Thymus (tissue), 11 donors: ENCODE measurements around the gene SASH1. TPM values are rescaled to one million over a fixed set of nuclear protein-coding genes. Genes with fewer than 3 reads are reported as not detected.

Source experiments
- DNase-seq, 9 donors: peaks; one replicate each; pipeline ENCODE4 v3.0.0-alpha.2; 2013; ENCODE audit warnings: low spot score in 9 of 9, low read depth in 6 of 9, missing footprints in 1 of 9
- H3K27ac ChIP-seq, 2 donors: one replicate each; pipeline ENCODE4 v1.5.1; 2013; ENCODE audit warnings: control low read depth in 1 of 2, low read depth in 1 of 2, low read length in 1 of 2, mild to moderate bottlenecking in 1 of 2, moderate library complexity in 1 of 2
- H3K27me3 ChIP-seq, 2 donors: one replicate each; pipeline ENCODE4 v1.5.1; 2013; ENCODE audit warnings: low read length in 1 of 2; ENCODE audit not compliant: control insufficient read depth in 2 of 2, insufficient read depth in 1 of 2
- H3K36me3 ChIP-seq, 2 donors: one replicate each; pipeline ENCODE4 v1.5.1; 2013; ENCODE audit warnings: low read length in 1 of 2, mild to moderate bottlenecking in 1 of 2, moderate library complexity in 1 of 2; ENCODE audit not compliant: control insufficient read depth in 2 of 2, insufficient read depth in 2 of 2
- H3K4me1 ChIP-seq, 2 donors: one replicate each; pipeline ENCODE4 v1.5.1; 2013; ENCODE audit warnings: low read length in 2 of 2; ENCODE audit not compliant: control insufficient read depth in 2 of 2, insufficient read depth in 2 of 2
- H3K4me3 ChIP-seq, 2 donors: one replicate each; pipeline ENCODE4 v1.5.1; 2013; ENCODE audit warnings: low read length in 2 of 2, control low read depth in 1 of 2, mild to moderate bottlenecking in 1 of 2
- H3K9me3 ChIP-seq, 2 donors: one replicate each; pipeline ENCODE4 v1.5.1; 2013; ENCODE audit warnings: low read length in 1 of 2, mild to moderate bottlenecking in 1 of 2; ENCODE audit not compliant: control insufficient read depth in 2 of 2, insufficient read depth in 1 of 2
- WGBS: extraction: QIAGEN DNeasy Blood & Tissue Kit; methylation state at CpG from one replicate; pipeline ENCODE4 v1.1.7; 2013; 5-methylcytosine and 5-hydroxymethylcytosine counted together
- polyA plus RNA-seq: library from polyadenylated mRNA; stranded (reverse); fragments of 200-250 nt; gene quantifications from one replicate; pipeline ENCODE4 v1.2.3, GENCODE V29; 2013
- total RNA-seq: library from RNA; stranded (reverse); fragments of 120-200 nt; gene quantifications from one replicate; pipeline ENCODE4 v1.2.4, GENCODE V29; 2013
- donor health status: healthy.

The SASH1 gene
- total and polyA plus RNA-seq, 2 donors = 3.7 to 7.0 TPM

- WGBS = 97% methylated on average over 7 of the region's 7 CpGs
- Histone ChIP-seq H3K4me3 (no peak overlapping the region), H3K36me3 (no peaks in the 10 kb centered on the region), H3K27ac (no peak overlapping the region), H3K27me3 (no peaks in the 10 kb centered on the region), H3K4me1 (no peaks in the 10 kb centered on the region), H3K9me3 (no peaks in the 10 kb centered on the region)
- no peak for DNase-seq
Measured at GRCh38 chr6:148526145-148526544, 183.5 kb downstream of the SASH1 start.

- DNase-seq = no peak
- no peaks in the 10 kb centered on the region for H3K9me3 ChIP-seq
- H3K4me3 ChIP-seq = no peak overlapping the region
- 84% methylated on average over 5 of the region's 5 CpGs for WGBS
- H3K27ac ChIP-seq = no peak overlapping the region
- H3K36me3 ChIP-seq = no peaks in the 10 kb centered on the region
- no peaks in the 10 kb centered on the region for H3K27me3 ChIP-seq
- H3K4me1 ChIP-seq = no peaks in the 10 kb centered on the region
Measured at GRCh38 chr6:148528292-148528691, 185.7 kb downstream of the SASH1 start.

GRCh38 chr6:148529010-148529409 lies 186.4 kb downstream of the SASH1 start:
- Histone ChIP-seq H3K9me3 (no peaks in the 10 kb centered on the region), H3K4me3 (no peak overlapping the region), H3K4me1 (no peaks in the 10 kb centered on the region), H3K36me3 (no peaks in the 10 kb centered on the region), H3K27ac (no peak overlapping the region), H3K27me3 (no peaks in the 10 kb centered on the region)
- no peak for DNase-seq
- WGBS = 96% methylated on average over 13 of the region's 13 CpGs

DNA sequence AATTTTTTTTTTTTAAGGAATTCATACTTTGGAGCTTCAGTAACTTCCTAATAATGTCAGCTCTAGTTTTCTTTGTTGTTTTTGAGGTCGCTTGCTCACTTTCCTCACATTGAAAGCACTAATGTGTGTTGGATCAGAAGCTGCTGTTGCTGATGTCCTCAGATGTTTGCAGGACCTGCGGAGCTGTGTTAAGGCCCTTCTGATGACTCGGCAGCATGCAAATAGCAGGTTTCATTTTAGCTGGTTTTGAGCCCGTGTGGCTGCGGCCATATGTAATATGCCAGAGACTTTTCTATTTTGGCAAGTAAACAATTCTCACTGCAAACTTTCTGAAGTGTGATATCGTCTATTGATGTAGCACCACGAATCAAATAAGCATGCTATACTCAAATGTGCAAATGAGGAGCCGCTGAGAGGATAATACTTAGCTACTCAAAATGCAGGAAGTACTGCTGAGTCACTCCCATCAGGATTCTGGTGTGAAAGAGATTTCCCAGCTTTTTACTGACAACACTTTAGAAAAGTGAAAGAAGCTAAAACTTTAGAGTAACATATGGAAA lies 187.8 kb downstream of the SASH1 start:
- Histone ChIP-seq H3K4me3 (no peak overlapping the region), H3K27me3 (no peaks in the 10 kb centered on the region), H3K27ac (no peak overlapping the region), H3K36me3 (no peaks in the 10 kb centered on the region), H3K9me3 (no peaks in the 10 kb centered on the region), H3K4me1 (no peaks in the 10 kb centered on the region)
- DNase-seq = no peak
- 23% methylated on average over 8 of the region's 8 CpGs for WGBS

GRCh38 chr6:148530976-148531375 lies 188.3 kb downstream of the SASH1 start:
- Histone ChIP-seq H3K27ac (no peak overlapping the region), H3K36me3 (no peaks in the 10 kb centered on the region), H3K9me3 (no peaks in the 10 kb centered on the region), H3K4me3 (no peak overlapping the region), H3K4me1 (no peaks in the 10 kb centered on the region), H3K27me3 (no peaks in the 10 kb centered on the region)
- 97% methylated on average over 4 of the region's 4 CpGs for WGBS
- DNase-seq = no peak

GRCh38 chr6:148532698-148533097 lies 190.1 kb downstream of the SASH1 start:
- 97% methylated on average over 13 of the region's 13 CpGs for WGBS
- no peak overlapping the region for H3K4me3 ChIP-seq
- no peaks in the 10 kb centered on the region for H3K9me3 ChIP-seq
- no peaks in the 10 kb centered on the region for H3K27me3 ChIP-seq
- no peak overlapping the region for H3K27ac ChIP-seq
- no peaks in the 10 kb centered on the region for H3K36me3 ChIP-seq
- no peak for DNase-seq
- H3K4me1 ChIP-seq = no peaks in the 10 kb centered on the region

- Histone ChIP-seq H3K9me3 (no peaks in the 10 kb centered on the region), H3K27ac (no peak overlapping the region), H3K4me3 (no peak overlapping the region), H3K4me1 (no peaks in the 10 kb centered on the region), H3K36me3 (no peaks in the 10 kb centered on the region), H3K27me3 (no peaks in the 10 kb centered on the region)
- no peak for DNase-seq
- WGBS = 98% methylated on average over 24 of the region's 24 CpGs
Measured at GRCh38 chr6:148533309-148534107, 190.9 kb downstream of the SASH1 start.

DNA sequence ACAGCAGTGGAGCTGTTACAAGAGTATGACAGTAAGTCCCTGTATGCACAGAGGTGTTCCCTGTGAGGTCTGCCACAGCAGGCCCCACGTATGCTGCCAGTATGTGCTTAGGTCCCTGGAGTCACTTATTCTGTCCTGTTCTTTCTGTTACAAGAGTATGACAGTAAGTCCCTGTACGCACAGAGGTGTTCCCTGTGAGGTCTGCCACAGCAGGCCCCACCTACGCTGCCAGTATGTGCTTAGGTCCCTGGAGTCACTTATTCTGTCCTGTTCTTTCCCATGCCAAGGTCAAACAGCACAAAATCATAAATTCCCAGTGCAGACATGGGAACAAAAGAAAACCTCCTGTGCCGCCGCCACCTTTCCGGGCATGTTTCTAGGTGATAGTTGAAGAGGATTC lies 192.2 kb downstream of the SASH1 start:
- Histone ChIP-seq H3K27me3 (no peaks in the 10 kb centered on the region), H3K36me3 (no peaks in the 10 kb centered on the region), H3K4me1 (no peaks in the 10 kb centered on the region), H3K9me3 (no peaks in the 10 kb centered on the region), H3K4me3 (no peak overlapping the region), H3K27ac (no peak overlapping the region)
- WGBS = 96% methylated on average over 6 of the region's 6 CpGs
- DNase-seq = no peak

GRCh38 chr6:148535381-148535780 lies 192.7 kb downstream of the SASH1 start:
- no peak for DNase-seq
- Histone ChIP-seq H3K27ac (no peak overlapping the region), H3K36me3 (no peaks in the 10 kb centered on the region), H3K9me3 (no peaks in the 10 kb centered on the region), H3K4me1 (no peaks in the 10 kb centered on the region), H3K27me3 (no peaks in the 10 kb centered on the region), H3K4me3 (no peak overlapping the region)
- 98% methylated on average over 7 of the region's 7 CpGs for WGBS
